ENCODE results near the gene ITCH. TPM values are rescaled to one million over a fixed set of nuclear protein-coding genes. Genes with fewer than 3 reads are reported as not detected.

Gene ITCH
- total and polyA plus RNA-seq, 9 donors = 18.1 to 46.4 (median 26.8) TPM

- no peak overlapping the region for H3K27ac ChIP-seq (ENCODE audit: low read length)
- no peak overlapping the region for H3K4me3 ChIP-seq (ENCODE audit: low read length)
- DNase-seq = peak; percentile 6
- H3K36me3 ChIP-seq (ENCODE audit: control insufficient read depth, insufficient read depth, low read length) = peaks cover 38% of the 10 kb centered on the region
- H3K27me3 ChIP-seq (ENCODE audit: control insufficient read depth, insufficient read depth, low read length) = no peaks in the 10 kb centered on the region
- no peaks in the 10 kb centered on the region for H3K9me3 ChIP-seq (replicated peaks; ENCODE audit: control insufficient read depth, low read depth, low read length)
- 85% methylated on average over 7 of the region's 7 CpGs for WGBS (ENCODE audit: insufficient coverage)
- H3K4me1 ChIP-seq (ENCODE audit: control insufficient read depth, insufficient read depth, low read length) = no peaks in the 10 kb centered on the region
Observed at GRCh38 chr20:34445177-34446065, 82.3 kb downstream of the ITCH start.

GRCh38 chr20:34448517-34448916 lies 85.4 kb downstream of the ITCH start:
- H3K4me3 ChIP-seq (ENCODE audit: low read length) = no peak overlapping the region
- no peaks in the 10 kb centered on the region for H3K4me1 ChIP-seq (ENCODE audit: control insufficient read depth, insufficient read depth, low read length)
- 83% methylated on average over 1 of the region's 1 CpG for WGBS (ENCODE audit: insufficient coverage)
- no peak overlapping the region for H3K27ac ChIP-seq (ENCODE audit: low read length)
- H3K27me3 ChIP-seq (ENCODE audit: control insufficient read depth, insufficient read depth, low read length) = no peaks in the 10 kb centered on the region
- no peaks in the 10 kb centered on the region for H3K9me3 ChIP-seq (replicated peaks; ENCODE audit: control insufficient read depth, low read depth, low read length)
- peaks cover 37% of the 10 kb centered on the region for H3K36me3 ChIP-seq (ENCODE audit: control insufficient read depth, insufficient read depth, low read length)
- DNase-seq = no peak

- Histone ChIP-seq H3K4me1 (ENCODE audit: control insufficient read depth, insufficient read depth, low read length) (no peaks in the 10 kb centered on the region), H3K4me3 (ENCODE audit: low read length) (no peak overlapping the region), H3K36me3 (ENCODE audit: control insufficient read depth, insufficient read depth, low read length) (peaks cover 30% of the 10 kb centered on the region), H3K27me3 (ENCODE audit: control insufficient read depth, insufficient read depth, low read length) (no peaks in the 10 kb centered on the region), H3K9me3 (replicated peaks; ENCODE audit: control insufficient read depth, low read depth, low read length) (no peaks in the 10 kb centered on the region), H3K27ac (ENCODE audit: low read length) (no peak overlapping the region)
- no peak for DNase-seq
- no CpG with 5 or more reads among the region's 4 CpGs for WGBS (ENCODE audit: insufficient coverage)
Observed at GRCh38 chr20:34449674-34450592, 86.9 kb downstream of the ITCH start.

GRCh38 chr20:34452281-34452982 lies 89.4 kb downstream of the ITCH start:
- H3K27ac ChIP-seq (ENCODE audit: low read length) = no peak overlapping the region
- no peaks in the 10 kb centered on the region for H3K27me3 ChIP-seq (ENCODE audit: control insufficient read depth, insufficient read depth, low read length)
- H3K36me3 ChIP-seq (ENCODE audit: control insufficient read depth, insufficient read depth, low read length) = peaks cover 22% of the 10 kb centered on the region
- H3K4me3 ChIP-seq (ENCODE audit: low read length) = no peak overlapping the region
- no peak for DNase-seq
- no peaks in the 10 kb centered on the region for H3K9me3 ChIP-seq (replicated peaks; ENCODE audit: control insufficient read depth, low read depth, low read length)
- WGBS (ENCODE audit: insufficient coverage) = no CpG with 5 or more reads among the region's 2 CpGs
- H3K4me1 ChIP-seq (ENCODE audit: control insufficient read depth, insufficient read depth, low read length) = no peaks in the 10 kb centered on the region

GRCh38 chr20:34458631-34459030 lies 95.6 kb downstream of the ITCH start:
- no peaks in the 10 kb centered on the region for H3K27me3 ChIP-seq (ENCODE audit: control insufficient read depth, insufficient read depth, low read length)
- WGBS (ENCODE audit: insufficient coverage) = 75% methylated on average over 2 of the region's 3 CpGs
- H3K27ac ChIP-seq (ENCODE audit: low read length) = no peak overlapping the region
- H3K4me3 ChIP-seq (ENCODE audit: low read length) = no peak overlapping the region
- H3K36me3 ChIP-seq (ENCODE audit: control insufficient read depth, insufficient read depth, low read length) = peaks cover 25% of the 10 kb centered on the region
- no peaks in the 10 kb centered on the region for H3K9me3 ChIP-seq (replicated peaks; ENCODE audit: control insufficient read depth, low read depth, low read length)
- H3K4me1 ChIP-seq (ENCODE audit: control insufficient read depth, insufficient read depth, low read length) = no peaks in the 10 kb centered on the region
- DNase-seq = no peak

- DNase-seq = no peak
- Histone ChIP-seq H3K9me3 (replicated peaks; ENCODE audit: control insufficient read depth, low read depth, low read length) (no peaks in the 10 kb centered on the region), H3K4me3 (ENCODE audit: low read length) (no peak overlapping the region), H3K27ac (ENCODE audit: low read length) (no peak overlapping the region), H3K27me3 (ENCODE audit: control insufficient read depth, insufficient read depth, low read length) (no peaks in the 10 kb centered on the region), H3K4me1 (ENCODE audit: control insufficient read depth, insufficient read depth, low read length) (no peaks in the 10 kb centered on the region), H3K36me3 (ENCODE audit: control insufficient read depth, insufficient read depth, low read length) (peaks cover 25% of the 10 kb centered on the region)
- WGBS (ENCODE audit: insufficient coverage) = 92% methylated on average over 3 of the region's 5 CpGs
Observed at GRCh38 chr20:34459209-34459897, 96.3 kb downstream of the ITCH start.

- H3K4me1 ChIP-seq (ENCODE audit: control insufficient read depth, insufficient read depth, low read length) = no peaks in the 10 kb centered on the region
- no peak for DNase-seq
- 86% methylated on average over 1 of the region's 2 CpGs for WGBS (ENCODE audit: insufficient coverage)
- peaks cover 28% of the 10 kb centered on the region for H3K36me3 ChIP-seq (ENCODE audit: control insufficient read depth, insufficient read depth, low read length)
- no peak overlapping the region for H3K27ac ChIP-seq (ENCODE audit: low read length)
- H3K4me3 ChIP-seq (ENCODE audit: low read length) = no peak overlapping the region
- no peaks in the 10 kb centered on the region for H3K27me3 ChIP-seq (ENCODE audit: control insufficient read depth, insufficient read depth, low read length)
- H3K9me3 ChIP-seq (replicated peaks; ENCODE audit: control insufficient read depth, low read depth, low read length) = no peaks in the 10 kb centered on the region
Observed at GRCh38 chr20:34461779-34462087, 98.7 kb downstream of the ITCH start.

GRCh38 chr20:34468951-34469350 lies 105.9 kb downstream of the ITCH start:
- peaks cover 11% of the 10 kb centered on the region for H3K36me3 ChIP-seq (ENCODE audit: control insufficient read depth, insufficient read depth, low read length)
- no peak overlapping the region for H3K4me3 ChIP-seq (ENCODE audit: low read length)
- no peak overlapping the region for H3K27ac ChIP-seq (ENCODE audit: low read length)
- peak; percentile 29 for DNase-seq
- no CpG with 5 or more reads among the region's 1 CpG for WGBS (ENCODE audit: insufficient coverage)
- no peaks in the 10 kb centered on the region for H3K27me3 ChIP-seq (ENCODE audit: control insufficient read depth, insufficient read depth, low read length)
- H3K9me3 ChIP-seq (replicated peaks; ENCODE audit: control insufficient read depth, low read depth, low read length) = no peaks in the 10 kb centered on the region
- H3K4me1 ChIP-seq (ENCODE audit: control insufficient read depth, insufficient read depth, low read length) = no peaks in the 10 kb centered on the region

- no peaks in the 10 kb centered on the region for H3K9me3 ChIP-seq (replicated peaks; ENCODE audit: control insufficient read depth, low read depth, low read length)
- no peaks in the 10 kb centered on the region for H3K27me3 ChIP-seq (ENCODE audit: control insufficient read depth, insufficient read depth, low read length)
- H3K36me3 ChIP-seq (ENCODE audit: control insufficient read depth, insufficient read depth, low read length) = peaks cover 8% of the 10 kb centered on the region
- 43% methylated on average over 1 of the region's 6 CpGs for WGBS (ENCODE audit: insufficient coverage)
- no peak overlapping the region for H3K27ac ChIP-seq (ENCODE audit: low read length)
- H3K4me3 ChIP-seq (ENCODE audit: low read length) = no peak overlapping the region
- peak; percentile 78 for DNase-seq
- H3K4me1 ChIP-seq (ENCODE audit: control insufficient read depth, insufficient read depth, low read length) = no peaks in the 10 kb centered on the region
Observed at GRCh38 chr20:34472246-34472925, 109.3 kb downstream of the ITCH start.
